ENCODE results near the gene PRPF8.

PRPF8 gene

GRCh38 chr17:1643999-1644492 is 40.6 kb downstream of the PRPF8 start:
- DNase-seq = no peak

- peak; percentile 50 for DNase-seq
Measured at GRCh38 chr17:1643293-1643998, 41.2 kb downstream of the PRPF8 start.

DNA sequence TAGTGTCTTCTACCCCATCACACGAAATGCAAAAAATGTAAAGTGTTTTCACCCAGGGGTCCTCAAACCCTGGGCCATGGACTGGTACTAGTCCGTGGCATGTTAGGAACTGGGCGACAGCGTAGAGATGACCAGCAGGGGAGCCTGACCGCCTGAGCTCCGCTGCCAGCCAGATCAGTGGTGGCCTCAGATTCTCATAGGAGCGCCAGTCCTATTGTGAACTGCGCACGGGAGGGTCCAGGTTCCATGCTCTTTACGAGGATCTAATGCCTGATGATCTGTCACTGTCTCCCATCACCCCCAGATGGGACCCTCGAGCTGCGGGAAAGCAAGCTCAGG is 43.6 kb downstream of the PRPF8 start:
- no peak for DNase-seq

GRCh38 chr17:1640329-1641064 is 44.2 kb downstream of the PRPF8 start:
- no peak for DNase-seq

GRCh38 chr17:1639549-1640180 is 45.0 kb downstream of the PRPF8 start:
- no peak for DNase-seq

- no peak for DNase-seq
Measured at GRCh38 chr17:1638624-1639300, 45.9 kb downstream of the PRPF8 start.

GRCh38 chr17:1638171-1638590 is 46.5 kb downstream of the PRPF8 start:
- DNase-seq = no peak

DNA sequence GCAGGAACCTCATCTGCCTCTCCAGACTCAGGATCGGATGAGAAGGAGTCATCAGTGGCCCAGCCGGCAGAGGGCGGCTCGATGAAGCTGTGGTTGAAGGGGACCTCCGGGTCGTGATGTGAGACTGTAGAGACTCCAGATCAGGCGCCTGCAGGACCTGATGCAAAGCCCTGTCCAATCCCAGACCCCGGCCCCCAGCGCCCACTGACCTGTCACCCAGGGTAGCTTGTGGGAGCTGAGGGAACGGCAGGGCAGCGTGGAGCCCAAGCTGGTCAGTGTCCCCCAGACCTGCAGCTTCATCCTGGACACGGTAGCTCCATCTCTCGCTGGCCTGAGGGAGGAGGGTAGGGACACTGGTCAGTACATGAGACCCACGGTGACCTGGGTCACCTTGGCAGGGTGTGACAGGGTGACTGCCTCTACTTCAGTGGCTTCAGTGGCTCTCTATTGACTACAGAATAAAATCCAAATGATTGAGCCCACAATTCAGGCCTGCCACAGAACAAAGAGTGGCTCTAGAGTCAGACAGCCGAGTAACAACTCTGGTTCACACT is 47.9 kb downstream of the PRPF8 start:
- no peak for DNase-seq

DNA sequence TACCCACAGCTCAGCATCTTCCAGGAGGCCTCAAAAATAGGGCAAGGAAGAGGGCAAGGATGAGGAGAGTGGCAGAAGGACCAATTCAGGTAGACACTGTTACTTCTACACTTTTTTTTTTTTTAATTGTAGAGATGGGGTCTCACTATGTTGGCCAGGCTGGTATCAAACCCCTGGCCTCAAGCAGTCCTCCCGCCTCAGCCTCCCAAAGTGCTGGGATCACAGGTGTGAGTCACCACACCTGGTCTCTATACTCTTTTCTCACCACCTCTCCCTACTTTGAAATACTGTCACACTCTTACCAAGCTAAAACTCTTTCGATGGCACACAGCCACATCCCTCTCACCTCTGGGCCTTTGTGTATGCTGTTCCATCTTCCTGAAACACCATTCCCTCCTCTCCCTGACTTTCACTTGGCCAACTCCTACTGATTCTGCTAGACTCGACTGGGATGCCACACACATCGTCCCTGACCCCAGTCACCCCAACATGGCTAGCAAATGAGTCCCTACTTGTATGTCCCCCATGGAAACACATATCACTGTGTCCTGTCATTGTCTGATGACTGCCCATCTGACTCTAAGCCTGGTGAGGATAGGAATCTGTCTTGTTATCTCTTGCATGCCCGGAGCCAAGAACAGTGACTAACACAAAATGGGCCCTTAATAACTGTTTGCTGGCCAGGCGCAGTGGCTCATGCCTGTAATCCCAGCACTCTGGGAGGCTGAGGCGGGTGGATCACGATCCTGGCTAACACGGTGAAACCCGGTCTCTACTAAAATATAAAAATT is 48.8 kb downstream of the PRPF8 start:
- DNase-seq = no peak

GRCh38 chr17:1634841-1635650 is 49.6 kb downstream of the PRPF8 start:
- no peak for DNase-seq

DNA sequence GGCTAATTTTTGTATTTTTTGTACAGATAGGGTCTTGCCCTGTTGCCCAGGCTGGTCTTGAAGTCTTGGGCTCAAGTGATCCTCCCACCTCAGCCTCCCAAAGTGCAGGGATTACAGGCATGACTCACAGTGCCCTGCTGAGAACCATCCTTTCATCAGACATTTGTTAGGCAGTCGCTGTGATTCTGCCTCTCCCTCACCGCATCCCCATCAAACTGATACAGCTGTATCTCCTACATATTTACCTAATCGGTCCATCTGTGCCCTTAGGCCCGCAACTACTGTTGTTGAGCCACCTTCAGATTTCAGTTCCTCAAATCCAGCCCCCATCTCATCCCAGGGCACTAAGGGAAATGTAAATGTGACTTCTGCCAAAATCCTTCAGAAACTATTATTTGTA is 54.0 kb downstream of the PRPF8 start:
- no peak for DNase-seq

DNA sequence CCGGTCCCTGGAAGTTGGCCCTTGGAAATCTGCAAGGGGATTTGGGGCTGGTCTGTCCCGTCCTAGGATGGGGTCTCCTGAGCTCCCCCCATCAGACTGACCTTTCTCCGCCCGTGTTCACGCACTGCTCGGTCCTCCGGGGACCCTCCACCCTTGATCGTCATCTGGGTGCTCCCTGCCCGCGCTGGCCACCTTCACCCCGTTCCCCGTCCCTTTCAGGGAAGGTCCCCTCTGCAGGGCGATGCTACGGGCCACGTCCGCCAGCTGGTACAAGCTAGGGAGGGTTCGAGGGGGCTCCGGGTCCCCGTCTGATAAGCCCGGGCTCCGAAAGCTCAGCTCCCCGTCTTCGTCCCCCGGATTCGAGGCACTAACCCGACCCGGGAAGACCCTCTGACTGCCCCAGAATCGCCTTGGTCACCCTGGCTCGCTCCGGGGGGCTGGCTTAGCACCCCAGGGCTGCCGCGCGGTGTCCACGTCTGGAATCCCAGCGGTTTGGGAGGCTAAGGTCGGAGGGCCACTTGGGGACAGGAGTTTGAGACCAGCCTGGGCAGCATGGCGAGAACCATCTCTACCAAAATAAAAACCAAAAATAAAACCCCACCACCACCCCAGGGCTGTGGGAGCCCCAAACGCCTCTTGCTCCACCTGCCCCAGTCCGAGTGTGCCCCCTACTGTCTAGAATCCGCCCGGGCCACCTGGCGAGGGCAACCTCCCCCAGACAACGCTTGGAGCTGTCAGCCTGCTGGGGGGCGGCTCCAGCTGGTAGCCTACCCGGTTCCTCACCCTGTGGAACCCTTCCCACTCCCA is 55.0 kb downstream of the PRPF8 start:
- peak; percentile 48 for DNase-seq

- peak; percentile 83 for DNase-seq
Measured at GRCh38 chr17:1628856-1629503, 55.7 kb downstream of the PRPF8 start.

- peak; percentile 65 for DNase-seq
Measured at GRCh38 chr17:1627982-1628855, 56.4 kb downstream of the PRPF8 start, which contains the start of gene SLC43A2. Gene SLC43A2 (minus strand): TSS chr17:1628834. CDS start chr17:1627874, 960 bp downstream.

GRCh38 chr17:1627182-1627981 is 57.3 kb downstream of the PRPF8 start:
- no peak for DNase-seq

DNA sequence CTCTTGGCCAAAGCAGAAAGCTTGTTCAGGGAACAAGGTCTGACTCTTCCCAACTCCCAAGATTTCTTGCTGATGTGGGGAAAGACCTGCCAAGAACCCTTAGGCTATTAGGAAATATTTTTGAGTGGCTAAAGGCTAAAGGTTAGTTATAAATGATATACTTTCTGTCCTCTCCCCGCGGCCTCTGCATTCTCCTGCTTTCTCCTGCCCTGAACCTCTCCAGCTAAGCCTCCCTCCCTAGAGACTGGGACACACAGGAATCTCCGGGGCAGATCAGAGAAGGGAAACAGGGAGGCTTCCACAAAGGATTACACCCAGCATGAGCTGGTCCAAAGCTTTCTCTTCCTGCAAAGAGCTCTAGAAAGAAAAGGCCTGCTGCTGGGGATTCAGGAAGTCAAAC is 58.3 kb downstream of the PRPF8 start:
- no peak for DNase-seq

DNA sequence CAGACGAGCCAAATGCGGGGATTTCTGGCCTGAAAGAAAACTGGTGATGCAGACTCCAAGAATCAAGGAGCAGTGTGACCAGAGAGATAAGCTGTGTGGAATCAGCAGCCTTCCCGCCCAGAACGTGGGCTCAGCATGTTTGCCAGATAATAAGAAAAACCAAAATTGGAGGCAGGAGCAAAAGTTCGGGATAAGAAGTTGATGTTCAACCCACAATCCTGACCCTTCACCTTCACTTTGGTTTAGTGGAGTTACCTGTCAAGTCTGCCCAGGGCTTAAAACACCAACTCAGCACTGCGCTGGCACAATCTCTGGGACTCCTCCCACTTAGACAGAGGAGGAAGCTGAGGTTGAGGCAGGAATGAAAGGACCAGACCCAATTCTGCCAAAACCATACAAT is 59.1 kb downstream of the PRPF8 start:
- no peak for DNase-seq

DNA sequence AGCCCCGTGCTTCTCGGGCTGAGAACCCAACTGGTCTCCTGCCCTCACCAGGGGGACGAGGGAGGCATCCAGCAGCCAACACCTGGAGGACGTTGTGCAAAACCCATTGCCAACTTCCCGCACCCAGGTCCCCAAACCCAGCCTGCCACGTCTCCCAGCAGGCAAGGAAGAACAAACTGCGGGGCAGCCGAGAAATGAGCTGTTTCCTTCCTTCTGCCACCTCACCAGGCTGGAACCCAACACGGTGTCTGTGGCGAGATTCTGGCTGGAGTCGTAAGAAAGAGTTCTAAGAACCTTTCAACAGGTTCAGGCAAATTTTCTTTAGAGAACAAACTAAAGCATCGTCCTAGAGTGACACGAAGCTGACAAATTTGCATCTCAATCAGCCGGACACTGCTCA is 59.6 kb downstream of the PRPF8 start:
- no peak for DNase-seq
